Transverse colon (tissue), 3 donors: ENCODE data around the gene DEPDC7.

Source experiments
- POLR2A ChIP-seq: fragments of 450-650 bp; IDR thresholded peaks from one replicate; pipeline ENCODE4 v1.6.1; 2016; ENCODE audit warnings: antibody characterized with exemption, mild to moderate bottlenecking, moderate library complexity
- TF ChIP-seq, protein P1 (sequence below), 5 experiments: fragments of 200-600 bp in 3 of 5; fragments of 450-650 bp in 2 of 5; sonication (generic) in 3 of 5; IDR thresholded peaks; 1 replicate in 2 of 5; 2 replicates in 3 of 5; pipeline ENCODE4 v1.5.1; 2016 to 2017; ENCODE audit warnings: antibody characterized with exemption in 5 of 5, inconsistent platforms in 3 of 5, mild to moderate bottlenecking in 2 of 5, moderate library complexity in 1 of 5

DNA sequence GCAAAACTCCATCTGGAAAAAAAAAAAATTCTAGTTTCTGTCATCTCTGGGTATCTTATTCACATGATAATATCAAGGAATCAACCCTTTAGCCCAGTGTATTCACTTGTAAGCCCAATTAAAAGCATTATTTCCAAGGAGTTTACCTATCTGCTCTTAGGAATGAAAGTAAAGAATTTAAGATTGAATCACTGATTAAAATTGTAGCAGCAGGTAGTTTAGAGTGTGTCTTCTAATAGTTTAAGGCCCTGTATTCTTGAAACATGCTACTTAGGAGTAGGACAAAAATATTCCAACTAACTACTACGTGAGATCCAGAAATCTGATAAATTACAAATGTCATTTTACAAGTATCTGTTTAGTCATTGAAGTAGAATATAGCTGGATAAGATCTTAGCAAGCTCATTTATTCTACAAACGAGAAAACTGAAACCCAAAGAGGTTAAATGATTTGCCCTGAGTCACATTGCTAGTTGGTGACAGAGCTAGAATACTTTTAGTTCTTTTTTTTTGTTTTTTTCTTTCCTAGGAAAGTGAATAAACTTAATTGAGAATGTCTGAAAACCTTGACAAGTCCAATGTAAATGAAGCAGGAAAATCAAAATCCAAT lies 27.6 kb downstream of the DEPDC7 start:
- TF ChIP-seq POLR2A = no peak
- TF ChIP-seq, protein P1, sequence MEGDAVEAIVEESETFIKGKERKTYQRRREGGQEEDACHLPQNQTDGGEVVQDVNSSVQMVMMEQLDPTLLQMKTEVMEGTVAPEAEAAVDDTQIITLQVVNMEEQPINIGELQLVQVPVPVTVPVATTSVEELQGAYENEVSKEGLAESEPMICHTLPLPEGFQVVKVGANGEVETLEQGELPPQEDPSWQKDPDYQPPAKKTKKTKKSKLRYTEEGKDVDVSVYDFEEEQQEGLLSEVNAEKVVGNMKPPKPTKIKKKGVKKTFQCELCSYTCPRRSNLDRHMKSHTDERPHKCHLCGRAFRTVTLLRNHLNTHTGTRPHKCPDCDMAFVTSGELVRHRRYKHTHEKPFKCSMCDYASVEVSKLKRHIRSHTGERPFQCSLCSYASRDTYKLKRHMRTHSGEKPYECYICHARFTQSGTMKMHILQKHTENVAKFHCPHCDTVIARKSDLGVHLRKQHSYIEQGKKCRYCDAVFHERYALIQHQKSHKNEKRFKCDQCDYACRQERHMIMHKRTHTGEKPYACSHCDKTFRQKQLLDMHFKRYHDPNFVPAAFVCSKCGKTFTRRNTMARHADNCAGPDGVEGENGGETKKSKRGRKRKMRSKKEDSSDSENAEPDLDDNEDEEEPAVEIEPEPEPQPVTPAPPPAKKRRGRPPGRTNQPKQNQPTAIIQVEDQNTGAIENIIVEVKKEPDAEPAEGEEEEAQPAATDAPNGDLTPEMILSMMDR (IDR thresholded peaks at IDR 0.05) = no peak
